Kidney (tissue), 14 donors: ENCODE measurements around the gene HEMGN. TPM values are rescaled to one million over a fixed set of nuclear protein-coding genes. Genes with fewer than 3 reads are reported as not detected.

Experiments
- DNase-seq, 5 donors: peaks; one replicate each; pipeline ENCODE4 v3.0.0-alpha.2; 2013 to 2020
- FAIRE-seq: peaks from 2 replicates; lab custom pipeline; 2012; peaks lifted over from hg19 to GRCh38; lab: Jason Lieb, UNC
- H3K27ac ChIP-seq, 2 donors: one replicate each; pipeline ENCODE4 v1.7.0; 2013; ENCODE audit warnings: low read depth in 2 of 2, low read length in 2 of 2, inconsistent platforms in 1 of 2
- H3K27me3 ChIP-seq: one replicate; pipeline ENCODE4 v1.7.1; 2013; ENCODE audit warnings: low read length, inconsistent platforms; ENCODE audit not compliant: control insufficient read depth, insufficient read depth
- H3K36me3 ChIP-seq, 3 donors: one replicate each; pipeline versions ENCODE4 v1.7.0 to v1.7.1; 2013; ENCODE audit warnings: low read length in 3 of 3, control low read depth in 1 of 3, inconsistent platforms in 1 of 3; ENCODE audit not compliant: insufficient read depth in 3 of 3, control insufficient read depth in 2 of 3
- H3K4me1 ChIP-seq, 3 donors: one replicate each; pipeline versions ENCODE4 v1.7.0 to v1.7.1; 2013; ENCODE audit warnings: low read length in 3 of 3, inconsistent platforms in 1 of 3, low read depth in 1 of 3; ENCODE audit not compliant: control insufficient read depth in 2 of 3, insufficient read depth in 2 of 3
- H3K4me3 ChIP-seq, 3 donors: one replicate each; pipeline versions ENCODE4 v1.7.0 to v1.8.1; 2013; ENCODE audit warnings: low read length in 3 of 3, control low read depth in 1 of 3, inconsistent platforms in 1 of 3
- H3K9ac ChIP-seq, 3 donors: one replicate each; pipeline versions ENCODE4 v1.7.0 to v1.7.1; 2013; ENCODE audit warnings: low read length in 3 of 3, control low read depth in 1 of 3, inconsistent platforms in 1 of 3
- H3K9me3 ChIP-seq, 3 donors: one replicate each; pipeline versions ENCODE4 v1.7.0 to v1.7.1; 2013; ENCODE audit warnings: low read length in 3 of 3, control low read depth in 1 of 3, inconsistent platforms in 1 of 3; ENCODE audit not compliant: control insufficient read depth in 2 of 3, insufficient read depth in 1 of 3
- intact Hi-C: fragments of 100-400 bp; cut with DNase I; formaldehyde crosslinking; loops from one replicate; pipeline ENCODE4 v1.11.1; 2022
- polyA plus RNA-seq: library from polyadenylated mRNA; stranded (reverse); fragments of 350-450 nt; fragmentation: Illumina TruSeq; extraction: RNeasy Lipid Tissue Mini Kit (QIAGEN cat#74804); gene quantifications from one replicate; pipeline ENCODE4 v1.2.3, GENCODE V29; 2014; ENCODE audit warnings: low read depth, low replicate concordance; ENCODE audit not compliant: insufficient read depth
- total RNA-seq: library from RNA; stranded (reverse); fragmentation: NEBNext Ultra II Directional; extraction: Animal tissue kit (Norgen Biotek cat#: 25700); gene quantifications from one replicate; pipeline ENCODE4 v1.2.1, GENCODE V29; 2021
- TF ChIP-seq, protein P1 (sequence below): IDR thresholded peaks from 3 replicates; pipeline ENCODE4 v1.5.1; 2012; ENCODE audit warnings: mild to moderate bottlenecking, moderate library complexity, borderline replicate concordance; ENCODE audit not compliant: insufficient read depth; ENCODE audit errors: extremely low read depth
- donor health status: control.
- donor health status: control.
- donor health status: control.
- donor health status: control.
- donor health status: control.
- donor health status: DM: yes; HTN: yes; CAD: no.
- donor health status: Normal renal cell carcinoma (clear cell type).

HEMGN gene
- total and polyA plus RNA-seq, 2 donors from 2014 or later, result 0.16 TPM; not detected in 1

DNA sequence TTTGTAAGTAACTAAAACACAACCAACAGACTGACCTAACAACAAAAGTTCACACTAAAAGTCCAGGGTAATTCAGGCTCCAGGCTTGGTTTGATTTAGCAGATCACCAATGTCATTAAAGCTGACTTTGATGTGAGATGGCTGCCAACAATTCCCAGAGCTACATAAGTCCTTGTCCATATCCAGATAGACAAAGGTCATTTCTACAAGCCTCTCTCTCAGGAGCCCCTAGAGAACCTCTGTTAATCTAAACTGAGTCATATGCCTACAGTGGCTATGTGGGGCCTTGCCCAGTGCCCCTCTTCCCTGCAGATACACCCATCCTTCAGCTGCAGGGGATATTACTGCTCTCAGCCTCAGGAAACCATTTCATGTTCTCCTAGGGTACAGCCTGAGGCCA, 26.9 kb upstream of the HEMGN start:
- no peak for FAIRE-seq

DNA sequence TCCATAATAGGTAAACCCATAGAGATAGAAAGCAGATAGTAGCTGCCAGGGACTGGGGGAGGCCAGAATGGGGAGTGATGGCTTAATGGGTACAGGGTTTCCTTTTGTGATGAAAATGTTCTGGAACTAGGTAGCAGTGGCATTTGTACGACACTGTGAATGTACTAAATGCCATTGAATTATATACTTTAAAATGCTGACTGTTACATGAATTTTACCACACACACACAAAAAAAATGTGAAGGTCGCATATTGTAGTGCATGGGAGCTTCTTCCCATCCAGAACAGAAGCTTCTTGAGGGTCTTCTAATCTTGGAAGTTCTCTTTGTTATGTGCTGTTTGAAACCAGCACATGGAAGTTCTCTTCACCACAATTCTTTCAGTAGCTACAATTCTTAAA, 25.3 kb upstream of the HEMGN start:
- TF ChIP-seq, protein P1, sequence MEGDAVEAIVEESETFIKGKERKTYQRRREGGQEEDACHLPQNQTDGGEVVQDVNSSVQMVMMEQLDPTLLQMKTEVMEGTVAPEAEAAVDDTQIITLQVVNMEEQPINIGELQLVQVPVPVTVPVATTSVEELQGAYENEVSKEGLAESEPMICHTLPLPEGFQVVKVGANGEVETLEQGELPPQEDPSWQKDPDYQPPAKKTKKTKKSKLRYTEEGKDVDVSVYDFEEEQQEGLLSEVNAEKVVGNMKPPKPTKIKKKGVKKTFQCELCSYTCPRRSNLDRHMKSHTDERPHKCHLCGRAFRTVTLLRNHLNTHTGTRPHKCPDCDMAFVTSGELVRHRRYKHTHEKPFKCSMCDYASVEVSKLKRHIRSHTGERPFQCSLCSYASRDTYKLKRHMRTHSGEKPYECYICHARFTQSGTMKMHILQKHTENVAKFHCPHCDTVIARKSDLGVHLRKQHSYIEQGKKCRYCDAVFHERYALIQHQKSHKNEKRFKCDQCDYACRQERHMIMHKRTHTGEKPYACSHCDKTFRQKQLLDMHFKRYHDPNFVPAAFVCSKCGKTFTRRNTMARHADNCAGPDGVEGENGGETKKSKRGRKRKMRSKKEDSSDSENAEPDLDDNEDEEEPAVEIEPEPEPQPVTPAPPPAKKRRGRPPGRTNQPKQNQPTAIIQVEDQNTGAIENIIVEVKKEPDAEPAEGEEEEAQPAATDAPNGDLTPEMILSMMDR, result no peak
- intact Hi-C loops, result no loop called here
- H3K27ac ChIP-seq, result no peak overlapping the region
- H3K4me1 ChIP-seq, result no peaks in the 10 kb centered on the region
- FAIRE-seq (no peak), DNase-seq (no peak)
- no peaks in the 10 kb centered on the region for H3K9me3 ChIP-seq
- H3K27me3 ChIP-seq, result no peaks in the 10 kb centered on the region
- no peak overlapping the region for H3K9ac ChIP-seq
- no peaks in the 10 kb centered on the region for H3K36me3 ChIP-seq
- no peak overlapping the region for H3K4me3 ChIP-seq

More for the DNA sequence above, 26.9 kb upstream of the HEMGN start:
- Histone ChIP-seq H3K9me3 (no peaks in the 10 kb centered on the region), H3K4me3 (no peak overlapping the region), H3K9ac (no peak overlapping the region), H3K27ac (no peak overlapping the region), H3K27me3 (no peaks in the 10 kb centered on the region), H3K36me3 (no peaks in the 10 kb centered on the region), H3K4me1 (no peaks in the 10 kb centered on the region)
- DNase-seq, result no peak
- TF ChIP-seq, protein P1, result no peak
- intact Hi-C loops, result no loop called here

DNA sequence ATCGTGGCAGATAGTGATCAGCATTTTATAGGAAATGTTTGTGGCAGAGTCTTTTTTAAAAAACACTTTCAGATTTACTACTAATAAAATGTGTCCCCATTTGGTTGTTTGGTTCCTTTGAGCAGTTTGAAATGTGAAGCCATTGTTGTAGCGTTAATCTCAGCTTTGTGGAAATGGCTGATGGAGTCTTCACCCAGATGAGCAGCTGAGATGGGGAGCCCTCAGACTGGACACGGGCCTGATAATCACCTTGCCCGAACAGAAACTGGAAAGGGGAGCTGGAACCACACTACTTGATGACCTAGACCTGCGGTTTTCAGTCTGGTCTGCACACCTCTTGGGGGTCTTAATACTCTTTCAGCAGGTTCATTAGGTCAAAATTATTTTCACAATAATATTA, 24.6 kb upstream of the HEMGN start:
- no peak overlapping the region for H3K4me3 ChIP-seq
- TF ChIP-seq, protein P1, result no peak
- DNase-seq (no peak), FAIRE-seq (no peak)
- H3K36me3 ChIP-seq, result no peaks in the 10 kb centered on the region
- H3K9ac ChIP-seq, result no peak overlapping the region
- H3K4me1 ChIP-seq, result no peaks in the 10 kb centered on the region
- intact Hi-C loops, result no loop called here
- H3K9me3 ChIP-seq, result no peaks in the 10 kb centered on the region
- H3K27ac ChIP-seq, result no peak overlapping the region
- H3K27me3 ChIP-seq, result no peaks in the 10 kb centered on the region

DNA sequence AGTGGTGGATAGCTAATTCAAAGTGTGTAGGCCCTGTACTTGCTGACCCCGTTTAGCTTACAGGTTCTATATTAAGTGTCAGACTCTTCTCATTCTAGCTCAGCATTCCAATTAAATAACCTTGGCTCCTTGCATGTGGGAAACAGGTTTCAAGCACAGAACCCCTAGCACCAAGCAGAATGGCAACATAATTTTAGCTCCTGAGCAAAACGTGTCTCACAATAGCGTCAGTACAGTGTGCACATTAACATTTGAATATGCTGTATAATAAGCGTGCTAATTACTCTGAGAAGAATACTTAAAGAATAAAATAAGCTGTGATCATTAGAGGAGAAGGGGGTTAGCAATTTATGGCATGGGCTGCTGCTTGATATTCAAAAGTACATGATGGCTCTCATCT, 24.2 kb upstream of the HEMGN start:
- no peak overlapping the region for H3K27ac ChIP-seq
- no peak for FAIRE-seq
- intact Hi-C loops, result no loop called here
- no peak overlapping the region for H3K9ac ChIP-seq
- no peaks in the 10 kb centered on the region for H3K36me3 ChIP-seq
- DNase-seq, result no peak
- no peaks in the 10 kb centered on the region for H3K9me3 ChIP-seq
- H3K4me1 ChIP-seq, result no peaks in the 10 kb centered on the region
- no peaks in the 10 kb centered on the region for H3K27me3 ChIP-seq
- TF ChIP-seq, protein P1, result no peak
- H3K4me3 ChIP-seq, result no peak overlapping the region
